Measurements from ENCODE around the gene IFT122. TPM values are rescaled to one million over a fixed set of nuclear protein-coding genes. Genes with fewer than 3 reads are reported as not detected.
"Not testable (repeated sequence)": the region's sequence is repeated elsewhere in the genome, so short reads cannot be mapped to it uniquely, and the experiment has no call there.

The IFT122 gene
- total RNA-seq, 2 donors from 2014 or later = 60.8 to 91.3 TPM

DNA sequence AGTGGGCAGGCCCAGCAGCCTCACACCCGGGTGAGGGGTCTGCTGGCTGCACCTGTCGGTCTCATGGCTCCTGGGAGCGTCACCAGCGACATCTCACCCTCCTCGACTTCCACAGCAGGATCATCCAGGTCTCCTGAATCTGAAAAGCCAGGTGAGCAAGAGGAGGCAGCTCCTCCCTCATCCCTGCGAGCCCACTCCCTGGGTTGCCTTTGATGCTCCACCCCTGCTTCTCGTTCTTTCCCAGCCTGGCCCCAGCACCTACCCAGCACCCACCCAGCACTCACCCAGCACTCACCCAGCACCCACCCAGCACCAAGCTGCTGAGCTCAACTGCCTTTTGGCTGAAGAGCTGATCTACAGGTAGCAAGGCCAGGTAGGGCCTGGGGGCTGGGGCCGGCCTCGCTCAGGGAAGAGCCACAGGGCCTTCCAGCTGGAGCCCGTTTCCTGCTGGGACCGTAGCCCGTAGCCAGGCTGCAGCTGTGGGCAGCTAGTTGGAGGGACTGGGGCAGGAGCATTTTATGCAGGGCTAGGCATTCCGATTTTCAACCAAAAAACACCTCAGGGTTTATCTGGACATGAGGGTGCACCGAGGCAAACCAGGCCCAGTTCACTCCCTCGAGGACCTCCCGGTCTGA lies 103.2 kb downstream of the IFT122 start, which contains the start of gene H1-8:
H1-8 (plus strand) TSS at position 20 of the 635 bp plus-strand sequence; CDS start at position 64, 44 bp downstream.
- 90% methylated on average over 16 of the region's 16 CpGs for WGBS

GRCh38 chr3:129543999-129544398 lies 104.0 kb downstream of the IFT122 start:
- Histone ChIP-seq H3K4me3 (no peak overlapping the region), H3K27me3 (replicated peaks; ENCODE audit: insufficient read depth) (no peaks in the 10 kb centered on the region), H3K4me1 (replicated peaks) (no peaks in the 10 kb centered on the region), H3K9me3 (no peaks in the 10 kb centered on the region), H3K27ac (no peak overlapping the region), H3K36me3 (no peaks in the 10 kb centered on the region)
- DNase-seq (ENCODE audit: low spot score) = no peak
- intact Hi-C loops (cut with DNase I) = no loop called here
- TF ChIP-seq POLR2AphosphoS5 (IDR thresholded peaks at IDR 0.05) (no peak), POLR2A (IDR thresholded peaks at IDR 0.05) (no peak)
- TF ChIP-seq, protein P1, sequence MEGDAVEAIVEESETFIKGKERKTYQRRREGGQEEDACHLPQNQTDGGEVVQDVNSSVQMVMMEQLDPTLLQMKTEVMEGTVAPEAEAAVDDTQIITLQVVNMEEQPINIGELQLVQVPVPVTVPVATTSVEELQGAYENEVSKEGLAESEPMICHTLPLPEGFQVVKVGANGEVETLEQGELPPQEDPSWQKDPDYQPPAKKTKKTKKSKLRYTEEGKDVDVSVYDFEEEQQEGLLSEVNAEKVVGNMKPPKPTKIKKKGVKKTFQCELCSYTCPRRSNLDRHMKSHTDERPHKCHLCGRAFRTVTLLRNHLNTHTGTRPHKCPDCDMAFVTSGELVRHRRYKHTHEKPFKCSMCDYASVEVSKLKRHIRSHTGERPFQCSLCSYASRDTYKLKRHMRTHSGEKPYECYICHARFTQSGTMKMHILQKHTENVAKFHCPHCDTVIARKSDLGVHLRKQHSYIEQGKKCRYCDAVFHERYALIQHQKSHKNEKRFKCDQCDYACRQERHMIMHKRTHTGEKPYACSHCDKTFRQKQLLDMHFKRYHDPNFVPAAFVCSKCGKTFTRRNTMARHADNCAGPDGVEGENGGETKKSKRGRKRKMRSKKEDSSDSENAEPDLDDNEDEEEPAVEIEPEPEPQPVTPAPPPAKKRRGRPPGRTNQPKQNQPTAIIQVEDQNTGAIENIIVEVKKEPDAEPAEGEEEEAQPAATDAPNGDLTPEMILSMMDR (IDR thresholded peaks at IDR 0.05) = no peak
- WGBS = 81% methylated on average over 9 of the region's 9 CpGs

More for the DNA sequence above, 103.2 kb downstream of the IFT122 start, which contains the start of gene H1-8:
- intact Hi-C loops (cut with DNase I) = no loop called here
- no peaks in the 10 kb centered on the region for H3K27me3 ChIP-seq (replicated peaks; ENCODE audit: insufficient read depth)
- H3K4me1 ChIP-seq (replicated peaks) = no peaks in the 10 kb centered on the region
- H3K9me3 ChIP-seq = no peaks in the 10 kb centered on the region
- H3K36me3 ChIP-seq = no peaks in the 10 kb centered on the region
- TF ChIP-seq POLR2A (IDR thresholded peaks at IDR 0.05) = no peak
- no peak for TF ChIP-seq POLR2AphosphoS5 (IDR thresholded peaks at IDR 0.05)
- TF ChIP-seq, protein P1 (IDR thresholded peaks at IDR 0.05) = no peak
- no peak within 1 kb of the TSS for H3K4me3 ChIP-seq
- no peak for DNase-seq (ENCODE audit: low spot score)
- no peak within 1 kb of the TSS for H3K27ac ChIP-seq

- H3K4me3 ChIP-seq; H3K27ac ChIP-seq; H3K36me3 ChIP-seq; H3K9me3 ChIP-seq; H3K4me1 ChIP-seq (replicated peaks); H3K27me3 ChIP-seq (replicated peaks; ENCODE audit: insufficient read depth); DNase-seq (ENCODE audit: low spot score); intact Hi-C loops (cut with DNase I): not testable (repeated sequence)
- 92% methylated on average over 3 of the region's 3 CpGs for WGBS
These were observed 105.9 kb downstream of the IFT122 start for GRCh38 chr3:129545951-129546350.

GRCh38 chr3:129547241-129547640 lies 107.2 kb downstream of the IFT122 start:
- no peaks in the 10 kb centered on the region for H3K9me3 ChIP-seq
- no peak for DNase-seq (ENCODE audit: low spot score)
- H3K27me3 ChIP-seq (replicated peaks; ENCODE audit: insufficient read depth) = no peaks in the 10 kb centered on the region
- no peak overlapping the region for H3K27ac ChIP-seq
- TF ChIP-seq POLR2AphosphoS5 (IDR thresholded peaks at IDR 0.05) (no peak), POLR2A (IDR thresholded peaks at IDR 0.05) (no peak)
- TF ChIP-seq, protein P1 (IDR thresholded peaks at IDR 0.05) = no peak
- no peak overlapping the region for H3K4me3 ChIP-seq
- no peaks in the 10 kb centered on the region for H3K4me1 ChIP-seq (replicated peaks)
- H3K36me3 ChIP-seq = no peaks in the 10 kb centered on the region
- WGBS = 96% methylated on average over 23 of the region's 24 CpGs
- intact Hi-C loops (cut with DNase I) = no loop called here

- DNase-seq (ENCODE audit: low spot score) = no peak
- Histone ChIP-seq H3K27me3 (replicated peaks; ENCODE audit: insufficient read depth) (no peaks in the 10 kb centered on the region), H3K27ac (no peak overlapping the region), H3K36me3 (no peaks in the 10 kb centered on the region), H3K4me3 (no peak overlapping the region), H3K9me3 (no peaks in the 10 kb centered on the region), H3K4me1 (replicated peaks) (no peaks in the 10 kb centered on the region)
- TF ChIP-seq POLR2AphosphoS5 (IDR thresholded peaks at IDR 0.05) (no peak), POLR2A (IDR thresholded peaks at IDR 0.05) (no peak)
- TF ChIP-seq, protein P1 (IDR thresholded peaks at IDR 0.05) = no peak
- intact Hi-C loops (cut with DNase I) = no loop called here
- WGBS = 87% methylated on average over 19 of the region's 19 CpGs
These were observed 108.3 kb downstream of the IFT122 start for GRCh38 chr3:129548104-129548965.
